Mesendoderm (in vitro differentiated cells): ENCODE data around the gene ABCB8.
"Not testable (repeated sequence)": the region's sequence is repeated elsewhere in the genome, so short reads cannot be mapped to it uniquely, and the experiment has no call there.

Experiments used
- DNase-seq: peaks from one replicate; pipeline ENCODE4 v3.0.0; 2013
- H2AK5ac ChIP-seq: 2 replicates; pipeline ENCODE4 v1.6.1; 2013; ENCODE audit warnings: low read length, inconsistent platforms
- H2BK120ac ChIP-seq: 2 replicates; pipeline ENCODE4 v1.6.1; 2013; ENCODE audit warnings: low read depth, mild to moderate bottlenecking, low read length, moderate library complexity, mixed read lengths
- H2BK15ac ChIP-seq: replicated peaks from 2 replicates; pipeline ENCODE4 v1.6.1; 2013; ENCODE audit warnings: low read depth, mild to moderate bottlenecking, moderate library complexity
- H2BK5ac ChIP-seq: 2 replicates; pipeline ENCODE4 v1.6.1; 2013; ENCODE audit warnings: low read length, inconsistent platforms
- H3K18ac ChIP-seq: 2 replicates; pipeline ENCODE4 v1.6.1; 2013; ENCODE audit warnings: mild to moderate bottlenecking, low read length, mixed read lengths
- H3K23ac ChIP-seq: one replicate; pipeline ENCODE4 v1.6.1; 2013; ENCODE audit warnings: low read length
- H3K27ac ChIP-seq: 2 replicates; pipeline ENCODE4 v1.5.1; 2013; ENCODE audit warnings: low read depth, mild to moderate bottlenecking, inconsistent platforms, low read length, moderate library complexity
- H3K27me3 ChIP-seq: 2 replicates; pipeline ENCODE4 v1.6.1; 2013; ENCODE audit warnings: low read length, control low read depth, mild to moderate bottlenecking, inconsistent platforms; ENCODE audit not compliant: insufficient read depth, poor library complexity
- H3K36me3 ChIP-seq: 2 replicates; pipeline ENCODE4 v1.6.1; 2013; ENCODE audit warnings: low read length, inconsistent platforms; ENCODE audit not compliant: control insufficient read depth, insufficient read depth
- H3K4ac ChIP-seq: one replicate; pipeline ENCODE4 v1.6.1; 2013; ENCODE audit warnings: low read depth, mild to moderate bottlenecking, low read length, moderate library complexity
- H3K4me1 ChIP-seq: 2 replicates; pipeline ENCODE4 v1.6.1; 2013; ENCODE audit warnings: low read depth, low read length, inconsistent platforms; ENCODE audit not compliant: control insufficient read depth
- H3K4me2 ChIP-seq: 2 replicates; pipeline ENCODE4 v1.6.1; 2013; ENCODE audit warnings: low read length
- H3K4me3 ChIP-seq: 2 replicates; pipeline ENCODE4 v1.5.1; 2013; ENCODE audit warnings: mild to moderate bottlenecking, low read length
- H3K56ac ChIP-seq: one replicate; pipeline ENCODE4 v1.6.1; 2013; ENCODE audit warnings: low read length
- H3K79me1 ChIP-seq: 2 replicates; pipeline ENCODE4 v1.6.1; 2013; ENCODE audit warnings: low read length, inconsistent platforms
- H3K79me2 ChIP-seq: 2 replicates; pipeline ENCODE4 v1.6.1; 2013; ENCODE audit warnings: mild to moderate bottlenecking, low read length; ENCODE audit not compliant: control insufficient read depth, insufficient read depth
- H3K9ac ChIP-seq: 2 replicates; pipeline ENCODE4 v1.6.1; 2013; ENCODE audit warnings: low read length, inconsistent platforms
- H4K5ac ChIP-seq: one replicate; pipeline ENCODE4 v1.6.1; 2013; ENCODE audit warnings: low read length
- H4K8ac ChIP-seq: one replicate; pipeline ENCODE4 v1.6.1; 2013; ENCODE audit warnings: low read depth, mild to moderate bottlenecking, control low read depth, low read length, moderate library complexity
- WGBS: extraction: QIAGEN DNeasy Blood & Tissue Kit; methylation state at CpG from one replicate; pipeline ENCODE4 v1.1.7; 2013; ENCODE audit warnings: low lambda C conversion rate, missing lambda C conversion rate; ENCODE audit not compliant: insufficient coverage; ENCODE audit errors: extremely low coverage; 5-methylcytosine and 5-hydroxymethylcytosine counted together

The ABCB8 gene

GRCh38 chr7:151020231-151020630 is 8.0 kb upstream of the ABCB8 start:
- no CpG with 5 or more reads among the region's 7 CpGs for WGBS
- H3K4ac ChIP-seq: no peak overlapping the region
- H3K27me3 ChIP-seq: peaks cover 7% of the 10 kb centered on the region
- no peak overlapping the region for H3K23ac ChIP-seq
- no peak overlapping the region for H4K8ac ChIP-seq
- H3K18ac ChIP-seq: no peak overlapping the region
- H3K27ac ChIP-seq: no peak overlapping the region
- no peak overlapping the region for H2BK120ac ChIP-seq
- no peak overlapping the region for H2BK5ac ChIP-seq
- H3K4me3 ChIP-seq: no peak overlapping the region
- no peak overlapping the region for H4K5ac ChIP-seq
- no peaks in the 10 kb centered on the region for H3K4me1 ChIP-seq
- no peaks in the 10 kb centered on the region for H3K79me2 ChIP-seq
- no peak overlapping the region for H3K4me2 ChIP-seq
- no peak overlapping the region for H2AK5ac ChIP-seq
- no peaks in the 10 kb centered on the region for H3K79me1 ChIP-seq
- no peaks in the 10 kb centered on the region for H3K36me3 ChIP-seq
- peak overlapping the region; percentile 1 for H3K56ac ChIP-seq
- H3K9ac ChIP-seq: peak overlapping the region; percentile 26
- no peak overlapping the region for H2BK15ac ChIP-seq
- peak; percentile 53 for DNase-seq

DNA sequence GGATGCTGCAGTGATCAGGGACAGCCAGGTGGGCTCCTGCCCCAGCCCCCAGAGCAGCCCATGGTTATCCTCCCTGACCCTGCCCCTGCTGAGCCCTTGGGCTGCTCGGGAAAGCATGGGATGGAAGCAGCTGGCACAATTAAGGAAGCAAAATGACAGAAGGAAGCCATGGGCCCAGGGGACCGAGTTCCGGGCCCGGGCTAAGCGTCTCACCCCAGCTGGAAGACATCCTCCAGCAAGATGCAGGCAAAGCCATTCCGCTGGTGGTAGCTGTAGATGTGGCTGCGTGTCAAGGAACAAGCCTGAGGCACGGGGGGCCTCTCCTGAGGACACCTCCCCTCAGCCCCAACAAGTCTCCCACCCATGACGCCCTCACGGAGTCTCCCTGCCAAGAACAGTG is 5.0 kb upstream of the ABCB8 start:
- Histone ChIP-seq H2AK5ac (no peak overlapping the region), H4K8ac (no peak overlapping the region), H3K4ac (no peak overlapping the region), H3K27ac (no peak overlapping the region), H3K4me2 (no peak overlapping the region), H3K36me3 (no peaks in the 10 kb centered on the region), H3K18ac (no peak overlapping the region), H2BK15ac (no peak overlapping the region), H3K23ac (no peak overlapping the region), H3K79me2 (no peaks in the 10 kb centered on the region), H3K4me1 (no peaks in the 10 kb centered on the region), H4K5ac (no peak overlapping the region), H3K56ac (no peak overlapping the region), H3K27me3 (peaks cover 7% of the 10 kb centered on the region), H3K4me3 (no peak overlapping the region), H3K79me1 (no peaks in the 10 kb centered on the region), H2BK120ac (no peak overlapping the region), H3K9ac (no peak overlapping the region), H2BK5ac (no peak overlapping the region)
- WGBS: no CpG with 5 or more reads among the region's 10 CpGs
- DNase-seq: no peak

DNA sequence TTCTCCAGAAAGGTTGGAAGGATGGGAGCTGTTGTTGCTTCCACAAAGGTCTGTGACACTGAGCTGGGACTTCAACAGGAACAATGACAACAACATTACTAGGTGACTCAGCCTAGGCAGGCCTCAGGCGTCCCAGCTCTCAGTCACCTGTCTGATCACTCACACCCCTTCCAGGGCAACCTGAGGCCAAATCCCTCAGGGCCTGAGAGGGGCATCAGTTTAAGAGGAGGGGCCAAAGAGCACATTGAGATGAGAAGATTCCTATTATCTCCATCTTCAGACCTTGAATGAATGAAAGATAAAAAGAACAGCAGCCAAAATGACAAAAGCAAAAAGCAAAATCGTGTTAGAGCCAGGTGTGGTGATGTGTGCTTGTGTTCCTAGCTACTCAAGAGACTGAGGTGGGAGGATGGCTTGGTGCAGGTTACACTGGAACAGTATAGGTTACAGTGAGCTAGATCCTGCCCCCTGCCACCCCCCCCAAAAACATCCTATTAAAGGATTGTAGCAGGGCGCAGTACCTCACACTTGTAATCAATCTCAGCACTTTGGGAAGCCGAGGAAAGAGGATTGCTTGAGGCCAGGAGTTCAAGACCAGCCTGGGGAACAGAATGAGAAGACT is 3.7 kb upstream of the ABCB8 start, which contains the start of gene ATG9B:
ATG9B (minus strand) TSS at position 60 of the 622 bp plus-strand sequence. CDS start 71 bp downstream, outside the sequence.
- no peaks in the 10 kb centered on the region for H3K4me1 ChIP-seq
- no peaks in the 10 kb centered on the region for H3K27me3 ChIP-seq
- H3K4me3 ChIP-seq: no peak within 1 kb of the TSS
- no peak within 1 kb of the TSS for H4K5ac ChIP-seq
- H2BK120ac ChIP-seq: no peak within 1 kb of the TSS
- no peak within 1 kb of the TSS for H3K18ac ChIP-seq
- WGBS: no CpG with 5 or more reads among the region's 4 CpGs
- H3K4ac ChIP-seq: no peak within 1 kb of the TSS
- H3K79me2 ChIP-seq: no peaks in the 10 kb centered on the region
- H3K23ac ChIP-seq: no peak within 1 kb of the TSS
- H3K56ac ChIP-seq: no peak within 1 kb of the TSS
- no peak within 1 kb of the TSS for H3K9ac ChIP-seq
- H4K8ac ChIP-seq: no peak within 1 kb of the TSS
- no peak within 1 kb of the TSS for H3K27ac ChIP-seq
- no peak within 1 kb of the TSS for H3K4me2 ChIP-seq
- DNase-seq: peak; percentile 67
- no peak within 1 kb of the TSS for H2BK15ac ChIP-seq
- no peak within 1 kb of the TSS for H2BK5ac ChIP-seq
- H3K36me3 ChIP-seq: no peaks in the 10 kb centered on the region
- H2AK5ac ChIP-seq: no peak within 1 kb of the TSS
- H3K79me1 ChIP-seq: no peaks in the 10 kb centered on the region

GRCh38 chr7:151025924-151026671 is 2.2 kb upstream of the ABCB8 start:
- H3K79me1 ChIP-seq: no peaks in the 10 kb centered on the region
- no peak overlapping the region for H2BK15ac ChIP-seq
- H3K27me3 ChIP-seq: no peaks in the 10 kb centered on the region
- no peak overlapping the region for H3K4me2 ChIP-seq
- no peak overlapping the region for H4K8ac ChIP-seq
- H3K9ac ChIP-seq: no peak overlapping the region
- H3K18ac ChIP-seq: no peak overlapping the region
- H3K4me1 ChIP-seq: no peaks in the 10 kb centered on the region
- no peak overlapping the region for H4K5ac ChIP-seq
- no CpG with 5 or more reads among the region's 4 CpGs for WGBS
- no peaks in the 10 kb centered on the region for H3K79me2 ChIP-seq
- H3K36me3 ChIP-seq: no peaks in the 10 kb centered on the region
- H3K56ac ChIP-seq: no peak overlapping the region
- peak; percentile 65 for DNase-seq
- no peak overlapping the region for H3K27ac ChIP-seq
- H2BK5ac ChIP-seq: no peak overlapping the region
- no peak overlapping the region for H3K4me3 ChIP-seq
- no peak overlapping the region for H2AK5ac ChIP-seq
- no peak overlapping the region for H2BK120ac ChIP-seq
- H3K23ac ChIP-seq: no peak overlapping the region
- no peak overlapping the region for H3K4ac ChIP-seq

DNA sequence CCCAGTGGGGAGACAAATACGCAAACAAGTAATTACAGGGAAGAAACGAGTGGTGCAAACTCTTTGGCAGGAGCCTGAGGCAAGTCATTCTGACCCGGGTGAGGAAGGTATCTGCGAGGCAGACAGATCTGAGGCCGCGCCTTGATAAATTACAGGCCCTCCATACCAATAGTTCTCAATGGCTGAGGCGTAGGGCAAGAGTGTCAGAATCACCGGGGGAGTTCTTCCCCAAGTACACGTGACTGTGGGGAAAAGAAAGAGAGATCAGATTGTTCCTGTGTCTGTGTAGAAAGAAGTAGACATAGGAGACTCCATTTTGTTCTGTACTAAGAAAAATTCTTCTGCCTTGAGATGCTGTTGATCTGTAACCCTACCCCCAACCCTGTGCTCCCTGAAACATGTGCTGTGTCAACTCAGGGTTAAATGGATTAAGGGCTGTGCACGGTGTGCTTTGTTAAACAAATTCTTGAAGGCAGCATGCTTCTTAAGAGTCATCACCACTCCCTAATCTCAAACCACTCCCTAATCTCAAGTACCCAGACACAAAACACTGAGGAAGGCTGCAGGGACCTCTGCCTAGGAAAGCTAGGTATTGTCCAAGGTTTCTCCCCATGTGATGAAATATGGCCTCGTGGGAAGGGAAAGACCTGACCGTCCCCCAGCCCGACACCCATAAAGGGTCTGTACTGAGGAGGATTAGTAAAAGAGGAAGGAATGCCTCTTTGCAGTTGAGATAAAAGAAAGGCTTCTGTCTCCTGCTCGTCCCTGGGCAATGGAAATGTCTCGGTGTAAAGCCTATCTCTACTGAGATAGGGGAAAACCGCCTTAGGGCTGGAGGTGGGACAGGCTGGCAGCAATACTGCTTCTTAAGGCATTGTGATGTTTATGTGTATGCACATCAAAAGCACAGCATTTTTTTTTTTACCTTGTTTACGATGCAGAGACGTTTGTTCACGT is 1.2 kb upstream of the ABCB8 start:
- not testable (repeated sequence) for H3K4ac ChIP-seq, H3K56ac ChIP-seq, H3K79me2 ChIP-seq, H2BK120ac ChIP-seq, H3K4me2 ChIP-seq, H3K4me3 ChIP-seq, H3K9ac ChIP-seq, H2BK15ac ChIP-seq, H3K79me1 ChIP-seq, H3K27ac ChIP-seq, H3K23ac ChIP-seq, H3K18ac ChIP-seq, H2BK5ac ChIP-seq, H4K5ac ChIP-seq, H3K36me3 ChIP-seq, H3K27me3 ChIP-seq, H3K4me1 ChIP-seq, H2AK5ac ChIP-seq, H4K8ac ChIP-seq
- WGBS: no CpG with 5 or more reads among the region's 19 CpGs
- DNase-seq: peak; percentile 84
